Measurements from ENCODE around the gene PPP1R1A.

- TF ChIP-seq, protein P1, sequence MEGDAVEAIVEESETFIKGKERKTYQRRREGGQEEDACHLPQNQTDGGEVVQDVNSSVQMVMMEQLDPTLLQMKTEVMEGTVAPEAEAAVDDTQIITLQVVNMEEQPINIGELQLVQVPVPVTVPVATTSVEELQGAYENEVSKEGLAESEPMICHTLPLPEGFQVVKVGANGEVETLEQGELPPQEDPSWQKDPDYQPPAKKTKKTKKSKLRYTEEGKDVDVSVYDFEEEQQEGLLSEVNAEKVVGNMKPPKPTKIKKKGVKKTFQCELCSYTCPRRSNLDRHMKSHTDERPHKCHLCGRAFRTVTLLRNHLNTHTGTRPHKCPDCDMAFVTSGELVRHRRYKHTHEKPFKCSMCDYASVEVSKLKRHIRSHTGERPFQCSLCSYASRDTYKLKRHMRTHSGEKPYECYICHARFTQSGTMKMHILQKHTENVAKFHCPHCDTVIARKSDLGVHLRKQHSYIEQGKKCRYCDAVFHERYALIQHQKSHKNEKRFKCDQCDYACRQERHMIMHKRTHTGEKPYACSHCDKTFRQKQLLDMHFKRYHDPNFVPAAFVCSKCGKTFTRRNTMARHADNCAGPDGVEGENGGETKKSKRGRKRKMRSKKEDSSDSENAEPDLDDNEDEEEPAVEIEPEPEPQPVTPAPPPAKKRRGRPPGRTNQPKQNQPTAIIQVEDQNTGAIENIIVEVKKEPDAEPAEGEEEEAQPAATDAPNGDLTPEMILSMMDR (IDR thresholded peaks at IDR 0.05; ENCODE audit: low read depth, low read length), result no peak
- TF ChIP-seq EZH2phosphoT487 (IDR thresholded peaks at IDR 0.05; ENCODE audit: low read depth), result no peak
These were observed 41.9 kb downstream of the PPP1R1A start for GRCh38 chr12:54546511-54546910.
